SK-N-SH (cell line): Measurements from ENCODE around the gene DMRT1. TPM values are rescaled to one million over a fixed set of nuclear protein-coding genes. Genes with fewer than 3 reads are reported as not detected.

Experiments used
- CTCF ChIA-PET: fragments of 300-600, 350-600 bp; formaldehyde crosslinking; extraction: SDS; loops from one replicate; lab custom pipeline; 2021; lab: Yijun Ruan, JAX
- POLR2A ChIA-PET: fragments of 350-600 bp; sonication (Branson Sonifier 250); formaldehyde crosslinking; extraction: SDS; loops from one replicate; lab custom pipeline; 2020; ENCODE audit warnings: antibody characterized with exemption, inconsistent platforms; lab: Yijun Ruan, JAX
- DNase-seq: peaks from one replicate; pipeline ENCODE4 v3.0.0; 2012
- H2AFZ ChIP-seq: fragments of 200-600 bp; sonication (generic); 2 replicates; pipeline ENCODE4 v1.8.1; 2016; ENCODE audit warnings: antibody characterized with exemption, mild to moderate bottlenecking, low read depth
- H3F3A ChIP-seq: fragments of 200-600 bp; sonication (generic); replicated peaks from 2 replicates; pipeline ENCODE3; 2016; ENCODE audit warnings: antibody characterized with exemption, mild to moderate bottlenecking; ENCODE audit not compliant: insufficient read depth
- H3K27ac ChIP-seq, 2 experiments: fragments of 200-500 bp in 1 of 2; fragments of 200-600 bp in 1 of 2; sonication (Bioruptor generic) in 1 of 2; sonication (generic), shearing (Covaris generic) in 1 of 2; 2 replicates each; pipeline versions ENCODE4 v1.5.1 to v1.6.1; 2014 to 2016; ENCODE audit warnings: low read depth in 2 of 2, inconsistent platforms in 1 of 2, low read length in 1 of 2, mild to moderate bottlenecking in 1 of 2, mixed read lengths in 1 of 2
- H3K27me3 ChIP-seq: fragments of 200-600 bp; sonication (generic), shearing (Covaris generic); 2 replicates; pipeline ENCODE4 v1.6.1; 2016; ENCODE audit warnings: mixed run types; ENCODE audit not compliant: insufficient read depth
- H3K36me3 ChIP-seq, 2 experiments: fragments of 200-500 bp in 1 of 2; fragments of 200-600 bp in 1 of 2; sonication (Bioruptor generic) in 1 of 2; sonication (generic) in 1 of 2; replicated peaks in 1 of 2; 2 replicates each; pipeline versions ENCODE3 to v1.5.1; 2014 to 2016; ENCODE audit warnings: low read length in 1 of 2, mild to moderate bottlenecking in 1 of 2; ENCODE audit not compliant: insufficient read depth in 2 of 2, control insufficient read depth in 1 of 2
- H3K4me1 ChIP-seq, 2 experiments: fragments of 200-500 bp in 1 of 2; fragments of 200-600 bp in 1 of 2; sonication (Bioruptor generic) in 1 of 2; sonication (generic), shearing (Covaris generic) in 1 of 2; 2 replicates each; pipeline versions ENCODE4 v1.5.1 to v1.6.1; 2014 to 2016; ENCODE audit warnings: low read depth in 1 of 2, low read length in 1 of 2, mixed run types in 1 of 2; ENCODE audit not compliant: insufficient read depth in 2 of 2, control insufficient read depth in 1 of 2
- H3K4me2 ChIP-seq: fragments of 200-600 bp; sonication (generic), shearing (Covaris generic); 2 replicates; pipeline ENCODE4 v1.6.1; 2017; ENCODE audit warnings: mixed run types
- H3K4me3 ChIP-seq, 2 experiments: fragments of 200-500 bp in 1 of 2; fragments of 200-600 bp in 1 of 2; sonication (Bioruptor generic) in 1 of 2; sonication (generic), shearing (Covaris generic) in 1 of 2; 2 replicates each; pipeline versions ENCODE4 v1.5.1 to v1.8.1; 2014 to 2016; ENCODE audit warnings: low read depth in 2 of 2, inconsistent platforms in 1 of 2, low read length in 1 of 2, mild to moderate bottlenecking in 1 of 2, mixed read lengths in 1 of 2, moderate library complexity in 1 of 2
- H3K79me2 ChIP-seq: fragments of 200-600 bp; sonication (generic); 2 replicates; pipeline ENCODE4 v1.8.1; 2017; ENCODE audit warnings: mild to moderate bottlenecking; ENCODE audit not compliant: insufficient read depth
- H3K9ac ChIP-seq: fragments of 200-600 bp; sonication (generic); 2 replicates; pipeline ENCODE4 v1.6.1; 2017; ENCODE audit warnings: mixed run types
- H3K9me2 ChIP-seq: fragments of 200-600 bp; sonication (generic); 2 replicates; pipeline ENCODE4 v1.6.1; 2017; ENCODE audit warnings: mixed run types
- H3K9me3 ChIP-seq: fragments of 200-600 bp; sonication (generic); 2 replicates; pipeline ENCODE4 v1.6.1; 2017; ENCODE audit warnings: mixed run types, mild to moderate bottlenecking, moderate library complexity
- H4K20me1 ChIP-seq: fragments of 200-600 bp; sonication (generic); 2 replicates; pipeline ENCODE4 v1.6.1; 2017; ENCODE audit warnings: mild to moderate bottlenecking, mixed run types; ENCODE audit not compliant: insufficient read depth
- CHD2 ChIP-seq: fragments of 150-350 bp; IDR thresholded peaks from 2 replicates; pipeline ENCODE4 v1.6.1; 2018; ENCODE audit warnings: low read length; ENCODE audit not compliant: partially characterized antibody
- EZH2phosphoT487 ChIP-seq: fragments of 200-600 bp; sonication (generic); IDR thresholded peaks from 2 replicates; pipeline ENCODE4 v1.6.1; 2017; ENCODE audit warnings: low read depth, mixed run types, mild to moderate bottlenecking, antibody characterized with exemption, moderate library complexity, borderline replicate concordance
- FOXM1 ChIP-seq: IDR thresholded peaks from 2 replicates; pipeline ENCODE4 v1.4.0; 2012; ENCODE audit warnings: low read depth, mild to moderate bottlenecking
- GABPA ChIP-seq: IDR thresholded peaks from 2 replicates; pipeline ENCODE4 v1.4.0; 2012; ENCODE audit warnings: low read depth, mild to moderate bottlenecking
- MEF2A ChIP-seq: IDR thresholded peaks from 2 replicates; pipeline ENCODE4 v1.4.0; 2012; ENCODE audit warnings: low read depth, borderline replicate concordance
- MXI1 ChIP-seq: IDR thresholded peaks from 2 replicates; pipeline ENCODE4 v1.6.1; 2012; ENCODE audit warnings: mild to moderate bottlenecking, low read depth, low read length, improper control_type of control experiment
- NRF1 ChIP-seq: IDR thresholded peaks from 2 replicates; pipeline ENCODE4 v1.6.1; 2012; ENCODE audit warnings: low read depth, mild to moderate bottlenecking, low read length
- PBX3 ChIP-seq: IDR thresholded peaks from 2 replicates; pipeline ENCODE4; 2012
- RAD21 ChIP-seq: IDR thresholded peaks from 2 replicates; pipeline ENCODE4 v1.6.1; 2012; ENCODE audit warnings: mild to moderate bottlenecking, low read length
- RFX5 ChIP-seq: IDR thresholded peaks from 2 replicates; pipeline ENCODE4 v1.6.1; 2012; ENCODE audit warnings: mild to moderate bottlenecking, improper control_type of control experiment, low read length
- SMC3 ChIP-seq: IDR thresholded peaks from 2 replicates; pipeline ENCODE4 v1.6.1; 2012; ENCODE audit warnings: low read depth, low read length, improper control_type of control experiment
- TAF1 ChIP-seq: IDR thresholded peaks from 2 replicates; pipeline ENCODE4 v1.6.1; 2012; ENCODE audit warnings: low read depth, mild to moderate bottlenecking, low read length, moderate library complexity, borderline replicate concordance
- TCF12 ChIP-seq: IDR thresholded peaks from 2 replicates; pipeline ENCODE4 v1.4.0; 2012
- WGBS: methylation state at CpG from one replicate; pipeline ENCODE4 v1.1.6; 2017; ENCODE audit warnings: low lambda C conversion rate; 5-methylcytosine and 5-hydroxymethylcytosine counted together
- polyA plus RNA-seq, 3 experiments: library from polyadenylated mRNA; depleted of rRNA; stranded (reverse); fragments of >200 nt; gene quantifications; 2 replicates each; pipeline ENCODE4 v1.2.3, GENCODE V29; 2012
- TF ChIP-seq, protein P1 (sequence below): IDR thresholded peaks from 2 replicates; pipeline ENCODE4 v1.4.0; 2012; ENCODE audit warnings: low read depth
- TF ChIP-seq, protein P2 (sequence below): fragments of 200-600 bp; sonication (generic); IDR thresholded peaks from 2 replicates; pipeline ENCODE4 v1.6.1; 2017; ENCODE audit warnings: antibody characterized with exemption, mild to moderate bottlenecking, moderate library complexity
- TF ChIP-seq, protein P3 (sequence below): fragments of 150-350 bp; IDR thresholded peaks from 2 replicates; pipeline ENCODE4 v1.6.1; 2016; ENCODE audit warnings: mild to moderate bottlenecking, low read depth, low read length
- TF ChIP-seq, protein P4 (sequence below): IDR thresholded peaks from 2 replicates; pipeline ENCODE4 v1.6.1; 2012; ENCODE audit warnings: mild to moderate bottlenecking, low read depth, low read length, moderate library complexity

DMRT1 gene
- polyA plus RNA-seq, 1 of the 3 experiments (the other 2 are of a cell fraction), result not detected

DNA sequence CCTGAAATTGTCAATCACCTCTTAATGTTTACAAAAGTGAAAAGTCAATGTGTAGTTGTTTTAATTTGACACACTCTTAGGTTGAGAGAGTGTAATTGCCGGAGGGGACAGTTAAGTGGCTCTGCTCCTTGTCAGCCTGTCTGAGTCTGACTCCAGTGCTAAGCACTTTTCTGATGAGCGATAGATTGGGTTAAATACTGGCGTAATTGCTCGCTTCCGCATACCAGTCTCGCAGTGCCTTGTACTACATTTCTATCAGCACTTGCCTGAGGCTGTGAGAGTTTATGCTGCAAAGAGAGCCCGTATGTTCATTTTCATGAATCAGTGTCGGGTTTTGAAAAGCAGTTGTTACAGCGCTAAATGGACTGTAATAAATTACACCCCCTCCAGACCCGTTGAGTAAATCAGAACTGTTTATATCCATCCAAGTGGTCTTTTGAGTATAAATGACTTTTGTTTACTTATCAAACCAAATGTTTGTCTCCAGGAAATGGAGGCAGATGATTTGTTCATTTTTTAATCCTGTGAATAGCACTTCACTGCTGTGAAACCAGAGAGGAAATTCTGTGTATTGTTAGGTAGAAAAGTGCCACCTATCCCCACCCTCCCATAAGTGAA is 94.0 kb downstream of the DMRT1 start (continued):
- TF ChIP-seq NRF1, result no peak
- no peak for TF ChIP-seq MEF2A
- no peak for TF ChIP-seq MXI1
- TF ChIP-seq FOXM1, result no peak
- no peak for TF ChIP-seq TCF12
- TF ChIP-seq CHD2, result no peak

DNA sequence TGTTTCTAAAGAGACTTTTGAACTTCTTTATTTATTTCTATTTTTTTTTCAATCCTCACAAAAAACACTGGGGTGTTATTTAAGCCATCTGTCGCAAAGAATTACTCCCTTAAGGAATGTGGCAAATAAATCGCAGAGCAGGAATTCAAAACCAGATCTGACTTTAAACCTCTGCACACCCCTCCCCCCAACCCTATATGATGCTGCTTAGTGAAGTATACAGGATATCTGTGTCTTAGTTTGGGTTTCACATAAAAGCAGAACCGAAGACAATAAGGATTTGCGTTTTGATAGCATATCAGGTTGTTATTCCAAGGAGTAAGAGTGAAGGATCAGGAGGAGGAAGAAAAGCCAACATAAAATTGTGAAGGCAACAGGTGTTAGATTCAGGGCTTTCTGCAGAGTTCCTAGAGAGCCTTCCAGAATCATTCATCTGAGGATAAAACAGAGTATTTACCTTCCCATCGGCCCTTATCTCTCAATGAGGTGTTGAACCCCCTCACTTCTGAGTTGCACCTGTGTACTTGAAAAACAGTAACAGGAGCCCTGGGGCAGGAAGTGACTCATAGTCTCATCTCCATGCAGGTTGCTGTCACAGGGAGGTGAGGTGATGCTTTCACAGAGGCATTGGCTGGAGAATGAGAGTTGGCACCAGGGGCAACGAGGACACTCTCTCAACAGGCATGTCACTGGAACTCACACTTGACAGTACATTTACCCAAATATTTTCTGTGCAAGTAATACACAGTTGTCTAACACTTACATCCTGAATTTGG is 101.5 kb downstream of the DMRT1 start:
- Histone ChIP-seq H3K9me3 (no peaks in the 10 kb centered on the region), H3K9ac (no peak overlapping the region), H3K36me3 (no peaks in the 10 kb centered on the region), H3K27ac (no peak overlapping the region), H3K4me1 (no peaks in the 10 kb centered on the region), H3K9me2 (no peaks in the 10 kb centered on the region), H4K20me1 (no peaks in the 10 kb centered on the region), H3K27me3 (peaks cover 8% of the 10 kb centered on the region; the same call in 1 of the 2 replicates), H2AFZ (no peak overlapping the region), H3K4me3 (no peak overlapping the region), H3F3A (no peaks in the 10 kb centered on the region), H3K79me2 (no peaks in the 10 kb centered on the region), H3K4me2 (no peak overlapping the region)
- ChIA-PET CTCF (no interaction called here), POLR2A (no interaction called here)
- DNase-seq, result no peak
- TF ChIP-seq, protein P1, sequence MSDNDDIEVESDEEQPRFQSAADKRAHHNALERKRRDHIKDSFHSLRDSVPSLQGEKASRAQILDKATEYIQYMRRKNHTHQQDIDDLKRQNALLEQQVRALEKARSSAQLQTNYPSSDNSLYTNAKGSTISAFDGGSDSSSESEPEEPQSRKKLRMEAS, result no peak
- TF ChIP-seq SMC3 (no peak), GABPA (no peak), PBX3 (no peak), NRF1 (no peak), MXI1 (no peak), EZH2phosphoT487 (no peak), RFX5 (no peak), TAF1 (no peak), TCF12 (no peak), RAD21 (no peak)
- TF ChIP-seq, protein P2, sequence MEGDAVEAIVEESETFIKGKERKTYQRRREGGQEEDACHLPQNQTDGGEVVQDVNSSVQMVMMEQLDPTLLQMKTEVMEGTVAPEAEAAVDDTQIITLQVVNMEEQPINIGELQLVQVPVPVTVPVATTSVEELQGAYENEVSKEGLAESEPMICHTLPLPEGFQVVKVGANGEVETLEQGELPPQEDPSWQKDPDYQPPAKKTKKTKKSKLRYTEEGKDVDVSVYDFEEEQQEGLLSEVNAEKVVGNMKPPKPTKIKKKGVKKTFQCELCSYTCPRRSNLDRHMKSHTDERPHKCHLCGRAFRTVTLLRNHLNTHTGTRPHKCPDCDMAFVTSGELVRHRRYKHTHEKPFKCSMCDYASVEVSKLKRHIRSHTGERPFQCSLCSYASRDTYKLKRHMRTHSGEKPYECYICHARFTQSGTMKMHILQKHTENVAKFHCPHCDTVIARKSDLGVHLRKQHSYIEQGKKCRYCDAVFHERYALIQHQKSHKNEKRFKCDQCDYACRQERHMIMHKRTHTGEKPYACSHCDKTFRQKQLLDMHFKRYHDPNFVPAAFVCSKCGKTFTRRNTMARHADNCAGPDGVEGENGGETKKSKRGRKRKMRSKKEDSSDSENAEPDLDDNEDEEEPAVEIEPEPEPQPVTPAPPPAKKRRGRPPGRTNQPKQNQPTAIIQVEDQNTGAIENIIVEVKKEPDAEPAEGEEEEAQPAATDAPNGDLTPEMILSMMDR, result no peak
- TF ChIP-seq, protein P3, sequence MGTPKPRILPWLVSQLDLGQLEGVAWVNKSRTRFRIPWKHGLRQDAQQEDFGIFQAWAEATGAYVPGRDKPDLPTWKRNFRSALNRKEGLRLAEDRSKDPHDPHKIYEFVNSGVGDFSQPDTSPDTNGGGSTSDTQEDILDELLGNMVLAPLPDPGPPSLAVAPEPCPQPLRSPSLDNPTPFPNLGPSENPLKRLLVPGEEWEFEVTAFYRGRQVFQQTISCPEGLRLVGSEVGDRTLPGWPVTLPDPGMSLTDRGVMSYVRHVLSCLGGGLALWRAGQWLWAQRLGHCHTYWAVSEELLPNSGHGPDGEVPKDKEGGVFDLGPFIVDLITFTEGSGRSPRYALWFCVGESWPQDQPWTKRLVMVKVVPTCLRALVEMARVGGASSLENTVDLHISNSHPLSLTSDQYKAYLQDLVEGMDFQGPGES, result no peak
- TF ChIP-seq, protein P4, sequence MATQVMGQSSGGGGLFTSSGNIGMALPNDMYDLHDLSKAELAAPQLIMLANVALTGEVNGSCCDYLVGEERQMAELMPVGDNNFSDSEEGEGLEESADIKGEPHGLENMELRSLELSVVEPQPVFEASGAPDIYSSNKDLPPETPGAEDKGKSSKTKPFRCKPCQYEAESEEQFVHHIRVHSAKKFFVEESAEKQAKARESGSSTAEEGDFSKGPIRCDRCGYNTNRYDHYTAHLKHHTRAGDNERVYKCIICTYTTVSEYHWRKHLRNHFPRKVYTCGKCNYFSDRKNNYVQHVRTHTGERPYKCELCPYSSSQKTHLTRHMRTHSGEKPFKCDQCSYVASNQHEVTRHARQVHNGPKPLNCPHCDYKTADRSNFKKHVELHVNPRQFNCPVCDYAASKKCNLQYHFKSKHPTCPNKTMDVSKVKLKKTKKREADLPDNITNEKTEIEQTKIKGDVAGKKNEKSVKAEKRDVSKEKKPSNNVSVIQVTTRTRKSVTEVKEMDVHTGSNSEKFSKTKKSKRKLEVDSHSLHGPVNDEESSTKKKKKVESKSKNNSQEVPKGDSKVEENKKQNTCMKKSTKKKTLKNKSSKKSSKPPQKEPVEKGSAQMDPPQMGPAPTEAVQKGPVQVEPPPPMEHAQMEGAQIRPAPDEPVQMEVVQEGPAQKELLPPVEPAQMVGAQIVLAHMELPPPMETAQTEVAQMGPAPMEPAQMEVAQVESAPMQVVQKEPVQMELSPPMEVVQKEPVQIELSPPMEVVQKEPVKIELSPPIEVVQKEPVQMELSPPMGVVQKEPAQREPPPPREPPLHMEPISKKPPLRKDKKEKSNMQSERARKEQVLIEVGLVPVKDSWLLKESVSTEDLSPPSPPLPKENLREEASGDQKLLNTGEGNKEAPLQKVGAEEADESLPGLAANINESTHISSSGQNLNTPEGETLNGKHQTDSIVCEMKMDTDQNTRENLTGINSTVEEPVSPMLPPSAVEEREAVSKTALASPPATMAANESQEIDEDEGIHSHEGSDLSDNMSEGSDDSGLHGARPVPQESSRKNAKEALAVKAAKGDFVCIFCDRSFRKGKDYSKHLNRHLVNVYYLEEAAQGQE, result no peak
- 1% methylated on average over 6 of the region's 6 CpGs for WGBS
